ENCODE results near the gene METTL24. TPM values are rescaled to one million over a fixed set of nuclear protein-coding genes. Genes with fewer than 3 reads are reported as not detected.

The METTL24 gene
- total and polyA plus RNA-seq, 2 experiments from 2014 or later: not detected

DNA sequence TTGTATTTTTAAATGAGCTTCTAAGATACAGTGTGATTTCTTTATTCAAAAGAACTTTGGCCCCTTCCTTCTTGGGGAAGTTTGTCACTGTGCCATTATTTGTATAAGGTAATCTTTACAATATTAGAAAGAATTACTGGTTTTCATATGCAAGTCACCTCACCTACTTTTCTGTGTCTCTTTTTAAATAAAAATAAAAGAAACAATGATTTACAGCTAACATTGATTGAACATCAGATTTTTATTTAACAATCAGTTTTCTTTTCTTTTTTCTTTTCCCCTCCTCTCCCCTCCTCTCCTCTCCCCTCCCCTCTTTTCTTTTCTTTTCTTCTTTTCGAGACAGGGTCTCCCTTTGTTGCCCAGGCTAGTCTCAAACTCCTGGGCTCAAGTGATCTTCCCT lies 131.9 kb downstream of the METTL24 start:
- TF ChIP-seq EZH2 (IDR thresholded peaks at IDR 0.05; ENCODE audit: insufficient read depth, poor library complexity, severe bottlenecking) (no peak), EZH2phosphoT487 (IDR thresholded peaks at IDR 0.05; ENCODE audit: insufficient read depth, low read depth) (no peak)
- Histone ChIP-seq H3K27ac (no peak overlapping the region), H3K9ac (no peak overlapping the region), H3K4me1 (ENCODE audit: insufficient read depth) (no peaks in the 10 kb centered on the region), H3K9me3 (ENCODE audit: low read depth) (no peaks in the 10 kb centered on the region), H3F3A (ENCODE audit: insufficient read depth) (no peaks in the 10 kb centered on the region), H4K20me1 (ENCODE audit: insufficient read depth) (no peaks in the 10 kb centered on the region), H3K27me3 (replicated peaks; ENCODE audit: insufficient read depth) (no peaks in the 10 kb centered on the region), H3K79me2 (ENCODE audit: insufficient read depth) (no peaks in the 10 kb centered on the region), H2AFZ (no peak overlapping the region), H3K4me3 (no peak overlapping the region), H3K4me2 (ENCODE audit: unreplicated experiment) (no peak overlapping the region), H3K9me2 (ENCODE audit: insufficient read depth) (no peaks in the 10 kb centered on the region), H3K36me3 (ENCODE audit: low read depth) (peaks cover 30% of the 10 kb centered on the region)
- 90 to 100% methylated on average over 1 of the region's 1 CpG for WGBS, 2 experiments (ENCODE audit: low coverage in 1 of 2, low lambda C conversion rate in 2 of 2, missing lambda C conversion rate in 2 of 2)
- in situ Hi-C loops (cut with MboI): no loop called here
- no peak for DNase-seq

DNA sequence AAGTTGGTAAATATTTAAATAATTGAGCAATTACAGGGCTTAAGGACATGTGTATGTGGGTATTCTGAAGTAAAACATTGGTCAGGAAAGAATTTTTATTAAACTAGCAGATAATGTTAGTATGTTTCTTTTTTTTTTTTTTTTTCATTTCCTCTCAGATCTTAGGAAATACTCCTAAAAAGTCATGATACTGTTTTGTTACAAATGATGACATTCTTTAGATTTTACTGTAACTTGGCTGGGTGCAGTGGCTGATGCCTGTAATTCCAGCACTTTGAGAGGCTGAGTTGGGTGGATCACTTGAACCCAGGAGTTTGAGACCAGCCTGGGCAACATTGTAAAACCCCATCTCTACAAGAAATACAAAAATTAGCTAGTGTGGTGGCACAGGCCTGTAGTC lies 136.4 kb downstream of the METTL24 start:
- Histone ChIP-seq H3K9me2 (ENCODE audit: insufficient read depth) (no peaks in the 10 kb centered on the region), H4K20me1 (ENCODE audit: insufficient read depth) (no peaks in the 10 kb centered on the region), H3K27ac (peak overlapping the region; percentile 7; the same call in 1 of the 2 replicates), H3F3A (ENCODE audit: insufficient read depth) (peaks cover 12% of the 10 kb centered on the region), H3K79me2 (ENCODE audit: insufficient read depth) (no peaks in the 10 kb centered on the region), H3K4me3 (no peak overlapping the region), H3K9ac (no peak overlapping the region), H3K4me1 (ENCODE audit: insufficient read depth) (peaks cover 12% of the 10 kb centered on the region), H2AFZ (no peak overlapping the region), H3K9me3 (ENCODE audit: low read depth) (no peaks in the 10 kb centered on the region), H3K27me3 (replicated peaks; ENCODE audit: insufficient read depth) (no peaks in the 10 kb centered on the region), H3K4me2 (ENCODE audit: unreplicated experiment) (no peak overlapping the region), H3K36me3 (ENCODE audit: low read depth) (peaks cover 37% of the 10 kb centered on the region)
- peak; percentile 15 for DNase-seq
- in situ Hi-C loops (cut with MboI): no loop called here
- TF ChIP-seq EZH2 (IDR thresholded peaks at IDR 0.05; ENCODE audit: insufficient read depth, poor library complexity, severe bottlenecking) (no peak), EZH2phosphoT487 (IDR thresholded peaks at IDR 0.05; ENCODE audit: insufficient read depth, low read depth) (no peak)

DNA sequence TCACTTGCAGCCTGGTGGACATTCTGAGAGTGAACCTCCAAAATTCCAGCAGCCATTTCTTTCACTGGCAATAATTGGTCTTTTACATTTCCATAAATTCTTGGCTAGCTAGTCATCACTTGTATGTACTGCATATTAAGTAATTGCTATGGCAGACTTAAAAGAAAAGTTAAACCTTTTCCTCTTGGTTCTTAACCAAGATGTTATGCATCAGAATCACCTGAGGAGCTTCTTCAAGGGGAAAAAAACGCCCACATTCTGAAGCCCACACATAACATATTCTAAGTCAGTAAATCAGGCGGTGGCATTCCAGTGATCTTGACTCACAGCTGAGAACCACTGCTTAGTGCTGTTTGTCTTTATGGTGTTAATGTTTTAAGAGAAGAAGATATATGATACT lies 140.9 kb downstream of the METTL24 start:
- Histone ChIP-seq H4K20me1 (ENCODE audit: insufficient read depth) (no peaks in the 10 kb centered on the region), H3K4me2 (ENCODE audit: unreplicated experiment) (peak overlapping the region; percentile 29), H2AFZ (no peak overlapping the region), H3K27ac (no peak overlapping the region; the same call in 1 of the 2 replicates), H3K4me1 (ENCODE audit: insufficient read depth) (peaks cover 12% of the 10 kb centered on the region), H3K79me2 (ENCODE audit: insufficient read depth) (no peaks in the 10 kb centered on the region), H3K4me3 (no peak overlapping the region), H3F3A (ENCODE audit: insufficient read depth) (peaks cover 12% of the 10 kb centered on the region), H3K27me3 (replicated peaks; ENCODE audit: insufficient read depth) (no peaks in the 10 kb centered on the region), H3K36me3 (ENCODE audit: low read depth) (peaks cover 52% of the 10 kb centered on the region), H3K9me3 (ENCODE audit: low read depth) (no peaks in the 10 kb centered on the region), H3K9ac (no peak overlapping the region), H3K9me2 (ENCODE audit: insufficient read depth) (no peaks in the 10 kb centered on the region)
- in situ Hi-C loops (cut with MboI): no loop called here
- TF ChIP-seq EZH2 (IDR thresholded peaks at IDR 0.05; ENCODE audit: insufficient read depth, poor library complexity, severe bottlenecking) (no peak), EZH2phosphoT487 (IDR thresholded peaks at IDR 0.05; ENCODE audit: insufficient read depth, low read depth) (no peak)
- 64 to 73% methylated on average over 2 of the region's 2 CpGs for WGBS, 2 experiments (ENCODE audit: low coverage in 1 of 2, low lambda C conversion rate in 2 of 2, missing lambda C conversion rate in 2 of 2)
- DNase-seq: peak; percentile 60

DNA sequence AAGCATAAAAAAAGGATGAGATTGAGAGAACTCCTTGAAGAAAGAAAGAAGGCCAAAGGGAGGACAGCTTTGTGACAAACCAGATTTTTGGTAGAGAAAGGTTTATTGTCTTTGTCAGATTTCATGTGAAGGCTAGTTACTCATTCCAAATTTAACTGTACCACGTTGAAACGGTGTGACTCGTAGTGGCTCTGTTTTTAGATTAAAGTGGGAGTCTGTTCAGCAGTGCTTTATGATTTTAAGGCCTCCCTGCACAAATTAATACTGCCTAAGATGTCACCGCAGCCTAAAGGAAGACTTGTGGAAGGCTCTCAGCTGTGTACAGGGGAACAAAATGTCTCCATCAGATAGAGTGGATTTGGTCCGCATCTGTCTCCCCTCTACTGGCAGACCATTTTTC lies 142.0 kb downstream of the METTL24 start:
- peaks cover 12% of the 10 kb centered on the region for H3K4me1 ChIP-seq (ENCODE audit: insufficient read depth)
- in situ Hi-C loops (cut with MboI): no loop called here
- peak; percentile 3 for DNase-seq
- H3K27ac ChIP-seq: no peak overlapping the region
- H3K36me3 ChIP-seq (ENCODE audit: low read depth): peaks cover 61% of the 10 kb centered on the region
- H3K9me3 ChIP-seq (ENCODE audit: low read depth): no peaks in the 10 kb centered on the region
- H3F3A ChIP-seq (ENCODE audit: insufficient read depth): peaks cover 12% of the 10 kb centered on the region
- H4K20me1 ChIP-seq (ENCODE audit: insufficient read depth): no peaks in the 10 kb centered on the region
- no peak overlapping the region for H2AFZ ChIP-seq
- no peak overlapping the region for H3K4me3 ChIP-seq
- WGBS, 2 experiments (ENCODE audit: low coverage in 1 of 2, low lambda C conversion rate in 2 of 2, missing lambda C conversion rate in 2 of 2): 71 to 74% methylated on average over 5 of the region's 5 CpGs
- H3K4me2 ChIP-seq (ENCODE audit: unreplicated experiment): no peak overlapping the region
- no peaks in the 10 kb centered on the region for H3K27me3 ChIP-seq (replicated peaks; ENCODE audit: insufficient read depth)
- no peak for TF ChIP-seq EZH2 (IDR thresholded peaks at IDR 0.05; ENCODE audit: insufficient read depth, poor library complexity, severe bottlenecking)
- no peak for TF ChIP-seq EZH2phosphoT487 (IDR thresholded peaks at IDR 0.05; ENCODE audit: insufficient read depth, low read depth)
- H3K79me2 ChIP-seq (ENCODE audit: insufficient read depth): no peaks in the 10 kb centered on the region
- H3K9ac ChIP-seq: no peak overlapping the region
- H3K9me2 ChIP-seq (ENCODE audit: insufficient read depth): no peaks in the 10 kb centered on the region

DNA sequence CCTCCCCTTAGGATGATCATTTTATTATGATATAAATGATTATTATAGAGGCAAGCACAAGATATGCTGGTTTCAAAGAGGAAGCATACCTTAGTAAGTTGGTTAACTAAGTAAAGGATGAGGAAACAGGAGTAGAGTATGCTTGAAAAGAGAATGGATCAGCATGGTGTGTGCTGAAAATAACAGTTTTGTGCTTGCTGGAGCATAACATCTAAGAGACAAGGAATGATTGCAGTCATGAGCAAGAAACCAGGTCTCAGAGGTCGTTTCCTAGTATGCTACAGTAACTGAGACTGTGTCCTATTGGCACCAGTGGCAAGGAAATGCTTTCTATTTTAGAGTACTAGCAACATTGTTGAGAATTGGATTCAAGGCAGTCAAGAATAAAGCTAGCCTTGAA lies 143.8 kb downstream of the METTL24 start:
- Histone ChIP-seq H4K20me1 (ENCODE audit: insufficient read depth) (no peaks in the 10 kb centered on the region), H3K36me3 (ENCODE audit: low read depth) (peaks cover 66% of the 10 kb centered on the region), H3K4me2 (ENCODE audit: unreplicated experiment) (no peak overlapping the region), H3K9me2 (ENCODE audit: insufficient read depth) (no peaks in the 10 kb centered on the region), H2AFZ (no peak overlapping the region), H3K4me3 (no peak overlapping the region), H3K9ac (no peak overlapping the region), H3K9me3 (ENCODE audit: low read depth) (no peaks in the 10 kb centered on the region), H3K27ac (no peak overlapping the region), H3K4me1 (ENCODE audit: insufficient read depth) (peaks cover 12% of the 10 kb centered on the region), H3F3A (ENCODE audit: insufficient read depth) (peaks cover 12% of the 10 kb centered on the region), H3K79me2 (ENCODE audit: insufficient read depth) (no peaks in the 10 kb centered on the region), H3K27me3 (replicated peaks; ENCODE audit: insufficient read depth) (no peaks in the 10 kb centered on the region)
- TF ChIP-seq EZH2 (IDR thresholded peaks at IDR 0.05; ENCODE audit: insufficient read depth, poor library complexity, severe bottlenecking): no peak
- TF ChIP-seq EZH2phosphoT487 (IDR thresholded peaks at IDR 0.05; ENCODE audit: insufficient read depth, low read depth): no peak
- 97 to 100% methylated on average over 1 of the region's 1 CpG for WGBS, 2 experiments (ENCODE audit: low coverage in 1 of 2, low lambda C conversion rate in 2 of 2, missing lambda C conversion rate in 2 of 2)
- no peak for DNase-seq
- in situ Hi-C loops (cut with MboI): no loop called here
